Gastroesophageal sphincter (tissue), 3 donors: ENCODE results near the gene BABAM2.
"Not testable (repeated sequence)": the region's sequence is repeated elsewhere in the genome, so short reads cannot be mapped to it uniquely, and the experiment has no call there.

Experiments used
- POLR2A ChIP-seq, 2 donors: fragments of 450-650 bp; IDR thresholded peaks; one replicate each; pipeline ENCODE4 v1.6.1; 2017; ENCODE audit warnings: antibody characterized with exemption in 2 of 2, mild to moderate bottlenecking in 2 of 2, moderate library complexity in 1 of 2
- POLR2AphosphoS5 ChIP-seq: sonication (generic); formaldehyde crosslinking; IDR thresholded peaks from one replicate; pipeline ENCODE4 v1.6.1; 2017; ENCODE audit warnings: antibody characterized with exemption
- TF ChIP-seq, protein P1 (sequence below), 4 experiments: fragments of 200-600 bp in 2 of 4; fragments of 450-650 bp in 2 of 4; sonication (generic) in 1 of 4; IDR thresholded peaks; one replicate each; pipeline ENCODE4 v1.5.1; 2017 to 2019; ENCODE audit warnings: antibody characterized with exemption in 4 of 4, mild to moderate bottlenecking in 2 of 4, moderate library complexity in 2 of 4

DNA sequence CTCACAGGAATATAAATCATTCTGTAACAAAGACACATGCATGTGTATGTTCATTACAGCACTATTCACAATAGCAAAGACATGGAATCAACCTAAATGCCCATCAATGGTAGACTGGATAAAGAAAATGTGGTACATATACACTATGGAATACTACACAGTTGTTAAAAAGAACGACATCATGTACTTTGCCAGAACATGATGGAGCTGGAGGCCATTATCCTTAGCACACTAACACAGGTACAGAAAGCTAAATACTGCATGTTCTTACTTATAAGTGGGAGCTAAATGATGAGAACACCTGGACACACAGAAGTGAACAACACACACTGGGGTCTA, 8.0 kb upstream of the BABAM2 start:
- TF ChIP-seq, protein P1, sequence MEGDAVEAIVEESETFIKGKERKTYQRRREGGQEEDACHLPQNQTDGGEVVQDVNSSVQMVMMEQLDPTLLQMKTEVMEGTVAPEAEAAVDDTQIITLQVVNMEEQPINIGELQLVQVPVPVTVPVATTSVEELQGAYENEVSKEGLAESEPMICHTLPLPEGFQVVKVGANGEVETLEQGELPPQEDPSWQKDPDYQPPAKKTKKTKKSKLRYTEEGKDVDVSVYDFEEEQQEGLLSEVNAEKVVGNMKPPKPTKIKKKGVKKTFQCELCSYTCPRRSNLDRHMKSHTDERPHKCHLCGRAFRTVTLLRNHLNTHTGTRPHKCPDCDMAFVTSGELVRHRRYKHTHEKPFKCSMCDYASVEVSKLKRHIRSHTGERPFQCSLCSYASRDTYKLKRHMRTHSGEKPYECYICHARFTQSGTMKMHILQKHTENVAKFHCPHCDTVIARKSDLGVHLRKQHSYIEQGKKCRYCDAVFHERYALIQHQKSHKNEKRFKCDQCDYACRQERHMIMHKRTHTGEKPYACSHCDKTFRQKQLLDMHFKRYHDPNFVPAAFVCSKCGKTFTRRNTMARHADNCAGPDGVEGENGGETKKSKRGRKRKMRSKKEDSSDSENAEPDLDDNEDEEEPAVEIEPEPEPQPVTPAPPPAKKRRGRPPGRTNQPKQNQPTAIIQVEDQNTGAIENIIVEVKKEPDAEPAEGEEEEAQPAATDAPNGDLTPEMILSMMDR (IDR thresholded peaks at IDR 0.05) = not testable (repeated sequence)
- TF ChIP-seq POLR2A (IDR thresholded peaks at IDR 0.05); POLR2AphosphoS5: not testable (repeated sequence)
